GM23338 (cell line): Measurements from ENCODE around the gene LARP1B. TPM values are rescaled to one million over a fixed set of nuclear protein-coding genes. Genes with fewer than 3 reads are reported as not detected.

ENCODE experiments used
- ATAC-seq: fragments of 200-7000 bp; cut with Tn5 transposase; 3 replicates; pipeline ENCODE4 v1.9.1; 2020
- DNase-seq: peaks from one replicate; pipeline ENCODE4 v3.0.0-alpha.2; 2015; ENCODE audit warnings: low spot score
- H2AFZ ChIP-seq: fragments of 200-600 bp; sonication (generic); 2 replicates; pipeline ENCODE4 v1.8.0; 2016; ENCODE audit warnings: antibody characterized with exemption, mild to moderate bottlenecking, moderate library complexity
- H3F3A ChIP-seq: fragments of 200-600 bp; sonication (generic); replicated peaks from 2 replicates; pipeline ENCODE4 v1.8.0; 2017; ENCODE audit warnings: antibody characterized with exemption, mixed run types, low read depth
- H3K27ac ChIP-seq: fragments of 200-600 bp; sonication (generic); 2 replicates; pipeline ENCODE4 v1.6.1; 2016; ENCODE audit warnings: low read depth
- H3K27me3 ChIP-seq: fragments of 200-600 bp; sonication (generic); 2 replicates; pipeline ENCODE4 v1.8.0; 2016; ENCODE audit warnings: mild to moderate bottlenecking, mixed run types, moderate library complexity; ENCODE audit not compliant: insufficient read depth
- H3K36me3 ChIP-seq: fragments of 200-600 bp; sonication (generic); 2 replicates; pipeline ENCODE4 v1.8.0; 2016; ENCODE audit warnings: mild to moderate bottlenecking; ENCODE audit not compliant: insufficient read depth
- H3K4me1 ChIP-seq: fragments of 200-600 bp; sonication (generic); 2 replicates; pipeline ENCODE4 v1.8.0; 2016; ENCODE audit warnings: mild to moderate bottlenecking, moderate library complexity; ENCODE audit not compliant: insufficient read depth
- H3K4me2 ChIP-seq: fragments of 200-600 bp; sonication (generic); 2 replicates; pipeline ENCODE4 v1.7.1; 2017; ENCODE audit warnings: mixed run types
- H3K4me3 ChIP-seq: fragments of 200-600 bp; sonication (generic); 2 replicates; pipeline ENCODE4 v1.6.1; 2016; ENCODE audit warnings: mixed run types
- H3K79me2 ChIP-seq: fragments of 200-600 bp; sonication (generic); replicated peaks from 2 replicates; pipeline ENCODE4 v1.8.0; 2017; ENCODE audit warnings: mild to moderate bottlenecking; ENCODE audit not compliant: insufficient read depth
- H3K9me2 ChIP-seq: fragments of 200-600 bp; sonication (generic); 2 replicates; pipeline ENCODE4 v1.8.0; 2017; ENCODE audit not compliant: insufficient read depth
- H4K20me1 ChIP-seq: fragments of 200-600 bp; sonication (generic); replicated peaks from 2 replicates; pipeline ENCODE4 v1.8.0; 2017; ENCODE audit warnings: mild to moderate bottlenecking; ENCODE audit not compliant: insufficient read depth
- H3K27ac Mint-ChIP-seq: 2 replicates; pipeline ENCODE4 v1.8.0; 2020; ENCODE audit warnings: inconsistent platforms, mild to moderate bottlenecking, moderate library complexity, mixed read lengths
- H3K27me3 Mint-ChIP-seq: 3 replicates; pipeline ENCODE4 v1.8.0; 2022; ENCODE audit warnings: low read depth, mild to moderate bottlenecking, moderate library complexity, mixed read lengths, inconsistent platforms; ENCODE audit not compliant: insufficient read depth, poor library complexity
- H3K36me3 Mint-ChIP-seq: 3 replicates; pipeline ENCODE4 v1.8.0; 2021; ENCODE audit warnings: low read depth, mild to moderate bottlenecking, inconsistent platforms, moderate library complexity, mixed read lengths
- H3K4me1 Mint-ChIP-seq: 3 replicates; pipeline ENCODE4 v1.8.0; 2020; ENCODE audit warnings: mild to moderate bottlenecking, inconsistent platforms, mixed read lengths
- H3K4me3 Mint-ChIP-seq: 3 replicates; pipeline ENCODE4 v1.8.0; 2021; ENCODE audit warnings: moderate library complexity, mild to moderate bottlenecking, inconsistent platforms, mixed read lengths
- H3K9me3 Mint-ChIP-seq: 3 replicates; pipeline ENCODE4 v1.8.0; 2020; ENCODE audit warnings: moderate library complexity, mild to moderate bottlenecking, inconsistent platforms, mixed read lengths
- CREB1 ChIP-seq: fragments of 250-450 bp; sonication (Bioruptor Pico); IDR thresholded peaks from 2 replicates; pipeline ENCODE4 v1.5.0; 2020; ENCODE audit warnings: low read depth, mild to moderate bottlenecking, moderate library complexity
- EZH2 ChIP-seq: fragments of 200-600 bp; sonication (generic); IDR thresholded peaks from one replicate; pipeline ENCODE4 v1.8.0; 2017; ENCODE audit warnings: antibody characterized with exemption, mild to moderate bottlenecking, low read depth; ENCODE audit not compliant: unreplicated experiment
- EZH2phosphoT487 ChIP-seq: fragments of 200-600 bp; sonication (generic); IDR thresholded peaks from one replicate; pipeline ENCODE4 v1.8.1; 2018; ENCODE audit warnings: antibody characterized with exemption; ENCODE audit not compliant: unreplicated experiment
- JUNB ChIP-seq: IDR thresholded peaks from one replicate; pipeline ENCODE4 v1.6.1; 2016; ENCODE audit warnings: antibody characterized with exemption; ENCODE audit not compliant: unreplicated experiment
- NANOG ChIP-seq: IDR thresholded peaks from 2 replicates; pipeline ENCODE4 v1.6.1; 2016; ENCODE audit warnings: antibody characterized with exemption, borderline replicate concordance
- POLR2AphosphoS5 ChIP-seq: IDR thresholded peaks from 2 replicates; pipeline ENCODE4 v1.6.1; 2016; ENCODE audit warnings: antibody characterized with exemption, low read depth
- STAT1 ChIP-seq: IDR thresholded peaks from one replicate; pipeline ENCODE4 v1.6.1; 2016; ENCODE audit warnings: antibody characterized with exemption; ENCODE audit not compliant: unreplicated experiment
- ZNF114 ChIP-seq: fragments of 250-450 bp; sonication (Bioruptor Pico); IDR thresholded peaks from 2 replicates; pipeline ENCODE4 v1.5.0; 2020; ENCODE audit warnings: mild to moderate bottlenecking, moderate library complexity
- polyA plus RNA-seq: library from polyadenylated mRNA; unstranded; fragments of >200 nt; fragmentation: Nextera tagmentation; extraction: Ambion mirVana; gene quantifications from 2 replicates; pipeline ENCODE4 v1.2.1, GENCODE V29; 2016
- total RNA-seq: library from RNA; depleted of rRNA; stranded (reverse); fragments of >200 nt; shearing (Covaris generic); gene quantifications from 2 replicates; pipeline ENCODE4 v1.2.3, GENCODE V29; 2014
- TF ChIP-seq, protein P1 (sequence below): fragments of 250-450 bp; sonication (Bioruptor Pico); IDR thresholded peaks from 2 replicates; pipeline ENCODE4 v1.5.0; 2020; ENCODE audit warnings: mild to moderate bottlenecking, moderate library complexity

Gene LARP1B
- total and polyA plus RNA-seq, 2 experiments from 2014 or later, result 42.5 to 45.4 TPM

DNA sequence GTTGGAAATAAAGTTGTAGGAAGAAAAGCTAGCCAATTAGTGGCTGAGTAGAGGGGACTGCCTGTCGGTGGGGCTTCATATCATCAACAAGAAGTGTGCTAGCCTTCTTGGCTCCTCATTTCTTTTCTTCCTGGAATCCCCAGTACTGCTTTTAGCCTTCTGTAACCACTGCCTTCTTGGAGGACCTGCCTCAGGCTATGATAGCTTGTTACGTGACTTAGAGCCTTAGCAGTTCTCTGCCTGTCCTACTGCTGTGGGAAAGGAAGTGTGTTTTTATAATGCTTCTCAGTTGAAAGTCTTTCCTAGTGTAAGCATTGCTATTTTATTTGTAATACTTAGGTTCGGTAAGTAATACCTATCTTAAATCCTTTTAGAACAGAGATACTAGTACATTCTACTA, 61.9 kb downstream of the LARP1B start:
- Mint-ChIP-seq H3K27me3 (no peaks in the 10 kb centered on the region), H3K4me3 (no peak overlapping the region), H3K27ac (no peak overlapping the region), H3K36me3 (peaks cover 24% of the 10 kb centered on the region), H3K4me1 (no peaks in the 10 kb centered on the region), H3K9me3 (no peaks in the 10 kb centered on the region)
- Histone ChIP-seq H3K36me3 (peaks cover 10% of the 10 kb centered on the region; the same call in 1 of the 2 replicates), H4K20me1 (0 out of 2 replicates have a peak, but pooled peaks cover 5% of the 10 kb centered on the region), H3K27ac (no peak overlapping the region), H3K4me3 (no peak overlapping the region), H3F3A (no peaks in the 10 kb centered on the region), H3K9me2 (no peaks in the 10 kb centered on the region), H3K4me1 (no peaks in the 10 kb centered on the region), H3K27me3 (no peaks in the 10 kb centered on the region), H2AFZ (no peak overlapping the region), H3K79me2 (no peaks in the 10 kb centered on the region), H3K4me2 (no peak overlapping the region)
- TF ChIP-seq, protein P1, sequence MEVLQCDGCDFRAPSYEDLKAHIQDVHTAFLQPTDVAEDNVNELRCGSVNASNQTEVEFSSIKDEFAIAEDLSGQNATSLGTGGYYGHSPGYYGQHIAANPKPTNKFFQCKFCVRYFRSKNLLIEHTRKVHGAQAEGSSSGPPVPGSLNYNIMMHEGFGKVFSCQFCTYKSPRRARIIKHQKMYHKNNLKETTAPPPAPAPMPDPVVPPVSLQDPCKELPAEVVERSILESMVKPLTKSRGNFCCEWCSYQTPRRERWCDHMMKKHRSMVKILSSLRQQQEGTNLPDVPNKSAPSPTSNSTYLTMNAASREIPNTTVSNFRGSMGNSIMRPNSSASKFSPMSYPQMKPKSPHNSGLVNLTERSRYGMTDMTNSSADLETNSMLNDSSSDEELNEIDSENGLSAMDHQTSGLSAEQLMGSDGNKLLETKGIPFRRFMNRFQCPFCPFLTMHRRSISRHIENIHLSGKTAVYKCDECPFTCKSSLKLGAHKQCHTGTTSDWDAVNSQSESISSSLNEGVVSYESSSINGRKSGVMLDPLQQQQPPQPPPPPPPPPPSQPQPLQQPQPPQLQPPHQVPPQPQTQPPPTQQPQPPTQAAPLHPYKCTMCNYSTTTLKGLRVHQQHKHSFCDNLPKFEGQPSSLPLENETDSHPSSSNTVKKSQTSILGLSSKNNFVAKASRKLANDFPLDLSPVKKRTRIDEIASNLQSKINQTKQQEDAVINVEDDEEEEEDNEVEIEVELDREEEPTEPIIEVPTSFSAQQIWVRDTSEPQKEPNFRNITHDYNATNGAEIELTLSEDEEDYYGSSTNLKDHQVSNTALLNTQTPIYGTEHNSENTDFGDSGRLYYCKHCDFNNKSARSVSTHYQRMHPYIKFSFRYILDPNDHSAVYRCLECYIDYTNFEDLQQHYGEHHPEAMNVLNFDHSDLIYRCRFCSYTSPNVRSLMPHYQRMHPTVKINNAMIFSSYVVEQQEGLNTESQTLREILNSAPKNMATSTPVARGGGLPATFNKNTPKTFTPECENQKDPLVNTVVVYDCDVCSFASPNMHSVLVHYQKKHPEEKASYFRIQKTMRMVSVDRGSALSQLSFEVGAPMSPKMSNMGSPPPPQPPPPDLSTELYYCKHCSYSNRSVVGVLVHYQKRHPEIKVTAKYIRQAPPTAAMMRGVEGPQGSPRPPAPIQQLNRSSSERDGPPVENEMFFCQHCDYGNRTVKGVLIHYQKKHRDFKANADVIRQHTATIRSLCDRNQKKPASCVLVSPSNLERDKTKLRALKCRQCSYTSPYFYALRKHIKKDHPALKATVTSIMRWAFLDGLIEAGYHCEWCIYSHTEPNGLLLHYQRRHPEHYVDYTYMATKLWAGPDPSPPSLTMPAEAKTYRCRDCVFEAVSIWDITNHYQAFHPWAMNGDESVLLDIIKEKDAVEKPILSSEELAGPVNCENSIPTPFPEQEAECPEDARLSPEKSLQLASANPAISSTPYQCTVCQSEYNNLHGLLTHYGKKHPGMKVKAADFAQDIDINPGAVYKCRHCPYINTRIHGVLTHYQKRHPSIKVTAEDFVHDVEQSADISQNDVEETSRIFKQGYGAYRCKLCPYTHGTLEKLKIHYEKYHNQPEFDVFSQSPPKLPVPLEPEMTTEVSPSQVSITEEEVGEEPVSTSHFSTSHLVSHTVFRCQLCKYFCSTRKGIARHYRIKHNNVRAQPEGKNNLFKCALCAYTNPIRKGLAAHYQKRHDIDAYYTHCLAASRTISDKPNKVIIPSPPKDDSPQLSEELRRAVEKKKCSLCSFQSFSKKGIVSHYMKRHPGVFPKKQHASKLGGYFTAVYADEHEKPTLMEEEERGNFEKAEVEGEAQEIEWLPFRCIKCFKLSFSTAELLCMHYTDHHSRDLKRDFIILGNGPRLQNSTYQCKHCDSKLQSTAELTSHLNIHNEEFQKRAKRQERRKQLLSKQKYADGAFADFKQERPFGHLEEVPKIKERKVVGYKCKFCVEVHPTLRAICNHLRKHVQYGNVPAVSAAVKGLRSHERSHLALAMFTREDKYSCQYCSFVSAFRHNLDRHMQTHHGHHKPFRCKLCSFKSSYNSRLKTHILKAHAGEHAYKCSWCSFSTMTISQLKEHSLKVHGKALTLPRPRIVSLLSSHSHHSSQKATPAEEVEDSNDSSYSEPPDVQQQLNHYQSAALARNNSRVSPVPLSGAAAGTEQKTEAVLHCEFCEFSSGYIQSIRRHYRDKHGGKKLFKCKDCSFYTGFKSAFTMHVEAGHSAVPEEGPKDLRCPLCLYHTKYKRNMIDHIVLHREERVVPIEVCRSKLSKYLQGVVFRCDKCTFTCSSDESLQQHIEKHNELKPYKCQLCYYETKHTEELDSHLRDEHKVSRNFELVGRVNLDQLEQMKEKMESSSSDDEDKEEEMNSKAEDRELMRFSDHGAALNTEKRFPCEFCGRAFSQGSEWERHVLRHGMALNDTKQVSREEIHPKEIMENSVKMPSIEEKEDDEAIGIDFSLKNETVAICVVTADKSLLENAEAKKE (CRISPR knock-in tag), result no peak
- TF ChIP-seq ZNF114 (CRISPR knock-in tag), result no peak
- no peak for TF ChIP-seq POLR2AphosphoS5
- no peak for TF ChIP-seq EZH2phosphoT487
- TF ChIP-seq STAT1, result no peak
- TF ChIP-seq JUNB, result no peak
- no peak for TF ChIP-seq NANOG
- no peak for TF ChIP-seq EZH2
- no peak for TF ChIP-seq CREB1 (CRISPR knock-in tag)
- ATAC-seq (no peak), DNase-seq (no peak)
